NB4 (cell line): ENCODE results near the gene NT5DC1.

Experiments used
- POLR2A ChIP-seq: IDR thresholded peaks from 2 replicates; pipeline ENCODE4 v1.6.1; 2011; ENCODE audit warnings: mild to moderate bottlenecking; ENCODE audit not compliant: insufficient read length; ENCODE audit errors: extremely low read depth
- TF ChIP-seq, protein P1 (sequence below): IDR thresholded peaks from 2 replicates; pipeline ENCODE4 v1.6.1; 2011; ENCODE audit warnings: low read depth, low read length
- TF ChIP-seq, protein P2 (sequence below): IDR thresholded peaks from one replicate; pipeline ENCODE4 v1.5.1; 2012; ENCODE audit warnings: low read depth, low read length

DNA sequence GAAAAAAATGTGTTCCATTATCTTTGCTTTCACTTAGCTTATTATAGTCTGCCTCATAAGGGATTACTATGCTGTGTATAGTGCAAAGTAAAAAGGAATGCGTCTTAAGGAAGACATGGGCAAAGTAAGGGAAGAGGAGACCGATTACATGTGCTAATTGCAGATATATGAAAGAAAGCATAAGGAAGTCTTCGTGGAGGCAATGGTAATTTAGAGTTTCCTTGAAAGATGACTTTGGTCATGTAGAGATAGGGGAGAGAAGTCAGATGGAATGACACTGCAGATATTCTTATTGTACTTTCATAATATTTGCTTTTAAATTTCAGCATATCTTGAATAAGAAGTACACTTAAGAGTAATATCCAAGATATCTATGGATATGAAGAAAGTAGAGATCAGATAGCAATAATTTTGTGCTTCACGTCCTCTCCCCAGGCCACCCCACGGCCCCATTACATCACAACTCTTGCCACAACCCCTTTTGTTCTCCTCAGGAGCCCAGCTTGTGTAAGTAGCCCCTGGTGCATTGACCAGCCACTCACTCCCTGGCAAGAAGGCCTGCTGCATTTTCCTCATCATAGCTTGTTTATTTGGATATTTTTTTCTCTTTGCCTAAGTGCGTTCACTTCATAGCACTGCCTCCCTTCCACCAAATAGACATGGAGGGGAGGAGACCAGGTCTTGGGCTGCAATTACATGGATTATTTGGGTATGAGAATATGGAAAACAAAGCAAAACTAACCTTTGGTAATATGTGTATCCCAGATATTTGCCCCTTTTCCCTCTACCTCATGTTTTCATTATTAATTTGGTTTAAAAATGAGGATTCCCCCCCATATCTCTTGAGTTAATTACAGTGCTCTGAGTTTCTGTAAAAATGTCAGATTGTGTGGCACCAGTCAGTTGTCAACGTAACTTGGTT lies 56.0 kb downstream of the NT5DC1 start:
- TF ChIP-seq, protein P1, sequence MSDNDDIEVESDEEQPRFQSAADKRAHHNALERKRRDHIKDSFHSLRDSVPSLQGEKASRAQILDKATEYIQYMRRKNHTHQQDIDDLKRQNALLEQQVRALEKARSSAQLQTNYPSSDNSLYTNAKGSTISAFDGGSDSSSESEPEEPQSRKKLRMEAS: no peak
- TF ChIP-seq, protein P2, sequence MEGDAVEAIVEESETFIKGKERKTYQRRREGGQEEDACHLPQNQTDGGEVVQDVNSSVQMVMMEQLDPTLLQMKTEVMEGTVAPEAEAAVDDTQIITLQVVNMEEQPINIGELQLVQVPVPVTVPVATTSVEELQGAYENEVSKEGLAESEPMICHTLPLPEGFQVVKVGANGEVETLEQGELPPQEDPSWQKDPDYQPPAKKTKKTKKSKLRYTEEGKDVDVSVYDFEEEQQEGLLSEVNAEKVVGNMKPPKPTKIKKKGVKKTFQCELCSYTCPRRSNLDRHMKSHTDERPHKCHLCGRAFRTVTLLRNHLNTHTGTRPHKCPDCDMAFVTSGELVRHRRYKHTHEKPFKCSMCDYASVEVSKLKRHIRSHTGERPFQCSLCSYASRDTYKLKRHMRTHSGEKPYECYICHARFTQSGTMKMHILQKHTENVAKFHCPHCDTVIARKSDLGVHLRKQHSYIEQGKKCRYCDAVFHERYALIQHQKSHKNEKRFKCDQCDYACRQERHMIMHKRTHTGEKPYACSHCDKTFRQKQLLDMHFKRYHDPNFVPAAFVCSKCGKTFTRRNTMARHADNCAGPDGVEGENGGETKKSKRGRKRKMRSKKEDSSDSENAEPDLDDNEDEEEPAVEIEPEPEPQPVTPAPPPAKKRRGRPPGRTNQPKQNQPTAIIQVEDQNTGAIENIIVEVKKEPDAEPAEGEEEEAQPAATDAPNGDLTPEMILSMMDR: no peak
- no peak for TF ChIP-seq POLR2A
